H9 (cell line): ENCODE measurements around the gene CDC6. TPM values are rescaled to one million over a fixed set of nuclear protein-coding genes. Genes with fewer than 3 reads are reported as not detected.

Experiments
- DNase-seq: peaks from one replicate; pipeline ENCODE4 v3.0.0-alpha.2; 2017
- H2AFZ ChIP-seq: one replicate; pipeline ENCODE4 v1.6.1; 2013; ENCODE audit warnings: mild to moderate bottlenecking, low read length, control low read depth, moderate library complexity
- H2AK5ac ChIP-seq: 2 replicates; pipeline ENCODE4 v1.6.1; 2013; ENCODE audit warnings: low read length, control low read depth, mixed read lengths; ENCODE audit not compliant: insufficient read length
- H2BK120ac ChIP-seq: one replicate; pipeline ENCODE4 v1.6.1; 2013; ENCODE audit warnings: low read depth, mild to moderate bottlenecking, low read length, control low read depth, inconsistent platforms; ENCODE audit not compliant: poor library complexity, severe bottlenecking
- H2BK12ac ChIP-seq: 2 replicates; pipeline ENCODE4 v1.6.1; 2013; ENCODE audit warnings: low read length, control low read depth, mixed read lengths, low read depth; ENCODE audit not compliant: insufficient read length
- H2BK15ac ChIP-seq: 2 replicates; pipeline ENCODE4 v1.6.1; 2013; ENCODE audit warnings: low read depth, low read length, control low read depth
- H2BK20ac ChIP-seq: one replicate; pipeline ENCODE4 v1.6.1; 2013; ENCODE audit warnings: low read depth, mild to moderate bottlenecking, low read length, control low read depth, inconsistent platforms; ENCODE audit not compliant: poor library complexity, severe bottlenecking
- H2BK5ac ChIP-seq: 2 replicates; pipeline ENCODE4 v1.6.1; 2013; ENCODE audit warnings: low read length, control low read depth, mixed read lengths; ENCODE audit not compliant: insufficient read length
- H3K14ac ChIP-seq: 2 replicates; pipeline ENCODE4 v1.6.1; 2013; ENCODE audit warnings: low read length, control low read depth; ENCODE audit not compliant: insufficient read depth
- H3K18ac ChIP-seq: 2 replicates; pipeline ENCODE4 v1.6.1; 2013; ENCODE audit warnings: low read depth, mild to moderate bottlenecking, mixed read lengths, low read length, control low read depth; ENCODE audit not compliant: insufficient read length
- H3K23ac ChIP-seq: 2 replicates; pipeline ENCODE4 v1.6.1; 2013; ENCODE audit warnings: low read length, control low read depth, mixed read lengths, low read depth; ENCODE audit not compliant: insufficient read length
- H3K23me2 ChIP-seq: 2 replicates; pipeline ENCODE4 v1.6.1; 2013; ENCODE audit warnings: low read depth, mild to moderate bottlenecking, mixed read lengths, low read length, control low read depth; ENCODE audit not compliant: insufficient read length, poor library complexity, severe bottlenecking
- H3K27ac ChIP-seq: 2 replicates; pipeline ENCODE4 v1.5.1; 2013; ENCODE audit warnings: low read length, control low read depth, mixed read lengths, low read depth; ENCODE audit not compliant: insufficient read length
- H3K27me3 ChIP-seq: 2 replicates; pipeline ENCODE4 v1.6.1; 2013; ENCODE audit warnings: low read length, control low read depth, inconsistent platforms; ENCODE audit not compliant: insufficient read depth
- H3K4ac ChIP-seq: 2 replicates; pipeline ENCODE4 v1.6.1; 2013; ENCODE audit warnings: low read depth, mild to moderate bottlenecking, control low read depth, inconsistent platforms, low read length, moderate library complexity
- H3K4me1 ChIP-seq: 2 replicates; pipeline ENCODE4 v1.6.1; 2013; ENCODE audit warnings: low read length, control low read depth, inconsistent platforms; ENCODE audit not compliant: insufficient read depth
- H3K4me2 ChIP-seq: 2 replicates; pipeline ENCODE4 v1.6.1; 2013; ENCODE audit warnings: low read length, control low read depth, mixed read lengths; ENCODE audit not compliant: insufficient read length, insufficient read depth
- H3K56ac ChIP-seq: 2 replicates; pipeline ENCODE4 v1.6.1; 2013; ENCODE audit warnings: low read depth, mild to moderate bottlenecking, mixed read lengths, low read length, control low read depth; ENCODE audit not compliant: insufficient read length
- H3K79me1 ChIP-seq: 2 replicates; pipeline ENCODE4 v1.6.1; 2013; ENCODE audit warnings: low read depth, mild to moderate bottlenecking, moderate library complexity, low read length, control low read depth, inconsistent platforms; ENCODE audit not compliant: insufficient read depth, poor library complexity, severe bottlenecking
- H3K79me2 ChIP-seq: 2 replicates; pipeline ENCODE4 v1.6.1; 2013; ENCODE audit warnings: low read length, control low read depth, inconsistent platforms; ENCODE audit not compliant: insufficient read depth
- H3K9ac ChIP-seq: 2 replicates; pipeline ENCODE4 v1.6.1; 2013; ENCODE audit warnings: low read length, control low read depth, mixed read lengths; ENCODE audit not compliant: insufficient read length; ENCODE audit errors: extremely low read depth
- H3K9me3 ChIP-seq: one replicate; pipeline ENCODE4 v1.6.1; 2013; ENCODE audit warnings: low read depth, low read length, inconsistent platforms; ENCODE audit not compliant: control insufficient read depth
- H3T11ph ChIP-seq: one replicate; pipeline ENCODE4 v1.6.1; 2013; ENCODE audit warnings: mild to moderate bottlenecking, low read length, control low read depth, inconsistent platforms
- H4K20me1 ChIP-seq: one replicate; pipeline ENCODE4 v1.6.1; 2013; ENCODE audit not compliant: control insufficient read depth, insufficient read length, insufficient read depth
- H4K5ac ChIP-seq: 2 replicates; pipeline ENCODE4 v1.6.1; 2013; ENCODE audit warnings: low read depth, mild to moderate bottlenecking, mixed read lengths, low read length, control low read depth; ENCODE audit not compliant: insufficient read length
- H4K8ac ChIP-seq: replicated peaks from 2 replicates; pipeline ENCODE4 v1.6.1; 2013; ENCODE audit warnings: low read length, control low read depth, mixed read lengths, low read depth; ENCODE audit not compliant: insufficient read length
- H4K91ac ChIP-seq: 2 replicates; pipeline ENCODE4 v1.6.1; 2013; ENCODE audit warnings: low read depth, mild to moderate bottlenecking, moderate library complexity, mixed read lengths, low read length, control low read depth; ENCODE audit not compliant: insufficient read length
- H3K27ac Mint-ChIP-seq, 3 experiments: 2 replicates in 2 of 3; 3 replicates in 1 of 3; pipeline ENCODE4 v1.8.0; 2020 to 2021; ENCODE audit warnings: mixed read lengths in 3 of 3, mild to moderate bottlenecking in 1 of 3, moderate library complexity in 1 of 3
- H3K27me3 Mint-ChIP-seq: 2 replicates; pipeline ENCODE4 v1.8.0; 2021; ENCODE audit warnings: low read depth, mild to moderate bottlenecking, moderate library complexity, mixed read lengths
- H3K36me3 Mint-ChIP-seq, 3 experiments: 2 replicates in 2 of 3; 3 replicates in 1 of 3; pipeline ENCODE4 v1.8.0; 2020 to 2021; ENCODE audit warnings: low read depth in 3 of 3, mixed read lengths in 3 of 3; ENCODE audit not compliant: insufficient read depth in 1 of 3
- H3K4me1 Mint-ChIP-seq, 2 experiments: 2 replicates each; pipeline ENCODE4 v1.8.0; 2020; ENCODE audit warnings: mixed read lengths in 2 of 2
- H3K4me3 Mint-ChIP-seq, 2 experiments: 2 replicates in 1 of 2; 3 replicates in 1 of 2; pipeline ENCODE4 v1.8.0; 2020 to 2021; ENCODE audit warnings: mild to moderate bottlenecking in 2 of 2, mixed read lengths in 2 of 2, moderate library complexity in 1 of 2
- H3K9me3 Mint-ChIP-seq, 2 experiments: 2 replicates in 1 of 2; 3 replicates in 1 of 2; pipeline ENCODE4 v1.8.0; 2020; ENCODE audit warnings: mild to moderate bottlenecking in 2 of 2, mixed read lengths in 2 of 2, moderate library complexity in 1 of 2
- CTCF ChIP-seq: fragments of 200-600 bp; sonication (generic); conservative IDR thresholded peaks from 3 replicates; pipeline ENCODE4 v1.8.0; 2021; ENCODE audit warnings: antibody characterized with exemption, mild to moderate bottlenecking
- WGBS: extraction: QIAGEN DNeasy Blood & Tissue Kit; methylation state at CpG from one replicate; pipeline ENCODE4 v1.1.7; 2013; ENCODE audit warnings: missing lambda C conversion rate, low lambda C conversion rate, mixed read lengths; ENCODE audit not compliant: insufficient read length; ENCODE audit errors: extremely low coverage; 5-methylcytosine and 5-hydroxymethylcytosine counted together
- total RNA-seq: library from RNA; stranded (reverse); gene quantifications from 2 replicates; pipeline ENCODE4 v1.2.1, GENCODE V29; 2021

The CDC6 gene
- total RNA-seq, 1 experiment from 2014 or later, result 131 TPM

DNA sequence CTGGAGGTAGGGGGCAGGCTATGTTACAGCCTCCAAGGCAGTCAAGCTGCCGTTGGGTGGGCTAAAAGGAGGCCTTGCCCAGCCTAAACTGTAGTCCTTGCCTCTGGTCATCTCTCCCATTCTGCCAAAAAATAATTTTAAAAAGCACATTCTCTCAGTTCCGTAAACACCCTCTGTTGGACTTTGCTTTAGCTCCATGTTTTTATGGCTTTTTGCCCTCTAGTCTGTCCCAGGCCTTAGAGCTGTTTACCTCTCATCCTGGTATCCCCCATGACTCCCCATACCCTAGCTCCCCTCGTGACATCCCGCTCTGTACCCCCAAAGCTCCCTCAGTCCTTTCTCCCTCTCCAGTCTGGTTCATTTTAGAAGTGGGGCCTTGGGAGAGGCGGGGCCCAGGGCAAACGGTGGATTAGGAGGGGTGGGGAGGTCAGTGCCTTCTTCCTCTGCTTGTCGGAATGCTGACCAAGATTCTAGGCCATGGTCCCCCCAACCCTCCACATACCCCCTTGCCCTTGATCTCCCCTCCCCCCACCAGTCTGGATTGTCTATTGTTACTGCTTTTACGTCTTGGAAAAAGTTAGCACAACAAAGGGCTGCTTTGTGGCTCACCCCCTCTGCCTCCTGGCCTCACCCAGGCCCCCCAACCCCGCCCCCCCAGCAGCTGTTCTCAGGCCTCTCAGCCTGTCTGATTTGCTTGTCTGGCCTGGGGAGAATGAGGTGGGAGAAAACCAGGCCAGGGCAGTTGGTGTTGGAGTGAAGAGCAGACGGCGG is 58.5 kb downstream of the CDC6 start:
- Histone ChIP-seq H3K56ac (no peak overlapping the region), H3K23me2 (peaks cover 24% of the 10 kb centered on the region), H3K9me3 (no peaks in the 10 kb centered on the region), H3K14ac (no peak overlapping the region), H3T11ph (no peak overlapping the region), H2AFZ (no peak overlapping the region), H4K20me1 (no peaks in the 10 kb centered on the region), H3K4ac (no peak overlapping the region), H3K79me2 (no peaks in the 10 kb centered on the region), H2BK5ac (no peak overlapping the region), H3K18ac (peak overlapping the region; percentile 19), H4K5ac (no peak overlapping the region), H2BK20ac (no peak overlapping the region), H3K79me1 (no peaks in the 10 kb centered on the region), H2AK5ac (no peak overlapping the region), H4K8ac (no peak overlapping the region), H3K9ac (no peak overlapping the region), H3K27ac (no peak overlapping the region), H3K27me3 (peaks cover 18% of the 10 kb centered on the region; the same call in 1 of the 2 replicates), H2BK120ac (no peak overlapping the region), H3K4me1 (peaks cover 23% of the 10 kb centered on the region), H2BK15ac (no peak overlapping the region), H3K4me2 (peak overlapping the region; percentile 77), H3K23ac (no peak overlapping the region), H2BK12ac (no peak overlapping the region), H4K91ac (no peak overlapping the region)
- Mint-ChIP-seq H3K9me3 (no peaks in the 10 kb centered on the region), H3K4me1 (peaks cover 71 to 76% of the 10 kb centered on the region in 2 experiments), H3K27ac (peak overlapping the region in 1 of 3 experiments; percentile 77; a peak in 4 of 7 replicates), H3K36me3 (peaks cover 7 to 15% (median 12%) of the 10 kb centered on the region in 3 experiments; a peak in 5 of 7 replicates), H3K27me3 (peaks cover 86% of the 10 kb centered on the region), H3K4me3 (peak overlapping the region; percentile 59 to 85)
- no CpG with 5 or more reads among the region's 11 CpGs for WGBS
- peak; percentile 59 for DNase-seq
- no peak for TF ChIP-seq CTCF
